Measurements from ENCODE around the gene STPG2. TPM values are rescaled to one million over a fixed set of nuclear protein-coding genes. Genes with fewer than 3 reads are reported as not detected.

Gene STPG2
- total and polyA plus RNA-seq, 4 donors, result 0.05 to 0.67 (median 0.28) TPM; not detected in 1

DNA sequence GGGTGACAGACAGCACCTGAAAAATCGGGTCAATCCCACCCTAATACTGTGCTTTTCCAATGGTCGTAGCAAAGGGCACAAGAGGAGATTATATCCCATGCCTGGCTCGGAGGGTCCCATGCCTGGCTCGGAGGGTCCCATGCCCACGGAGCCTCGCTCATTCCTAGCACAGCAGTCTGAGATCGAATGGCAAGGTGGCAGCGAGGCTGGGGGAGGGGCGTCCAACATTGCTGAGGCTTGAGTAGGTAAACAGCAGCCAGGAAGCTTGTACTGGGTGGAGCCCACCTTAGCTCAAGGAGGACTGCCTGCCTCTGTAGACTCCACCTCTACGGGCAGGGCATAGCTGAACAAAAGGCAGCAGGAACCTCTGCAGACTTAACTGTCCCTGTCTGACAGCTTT is 365.1 kb downstream of the STPG2 start (continued):
- TF ChIP-seq SP1 (IDR thresholded peaks at IDR 0.05) (no peak), FOXA1 (IDR thresholded peaks at IDR 0.05) (no peak), FOXA2 (IDR thresholded peaks at IDR 0.05) (no peak)

DNA sequence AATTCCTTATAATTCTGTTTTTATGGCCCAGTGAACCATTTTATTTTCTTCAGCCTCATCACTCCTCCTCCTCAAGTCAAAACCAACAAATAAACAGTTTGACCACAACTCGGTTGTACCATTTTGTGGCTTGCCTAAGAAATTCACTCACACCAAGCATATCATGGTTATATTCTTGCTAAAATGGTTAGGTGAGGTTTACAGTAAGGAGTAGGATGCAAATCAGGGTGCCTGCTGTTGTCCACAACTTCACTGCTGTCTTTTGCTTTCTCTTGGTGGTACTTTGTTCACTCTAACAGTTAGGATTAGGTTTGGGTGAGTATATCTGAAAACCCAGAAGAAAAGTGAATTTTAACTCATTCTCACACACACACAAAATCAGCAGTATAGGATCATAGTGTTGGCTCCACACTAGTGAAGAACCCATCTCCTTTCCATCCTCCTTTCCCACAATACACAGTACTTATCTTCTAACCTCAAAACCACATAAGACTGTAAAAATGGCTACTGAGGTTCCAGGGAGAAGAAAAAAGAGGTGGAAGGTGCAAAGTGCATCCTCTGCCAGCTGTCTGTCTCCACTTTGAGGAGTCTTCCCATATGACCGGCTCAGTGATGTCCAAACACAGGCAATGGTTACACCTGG is 368.8 kb downstream of the STPG2 start:
- WGBS, result 90% methylated on average over 2 of the region's 2 CpGs
- no peak overlapping the region for H3K27ac ChIP-seq (ENCODE audit: low read depth in 1 of 2, low read length in 2 of 2)
- H3K4me1 ChIP-seq (ENCODE audit: control insufficient read depth in 4 of 4, insufficient read depth in 4 of 4, low read length in 3 of 4), result no peaks in the 10 kb centered on the region
- TF ChIP-seq TAF1 (conservative IDR thresholded peaks at IDR 0.05) (no peak), JUND (IDR thresholded peaks at IDR 0.05) (no peak), HNF4A (conservative IDR thresholded peaks at IDR 0.05) (no peak), MAX (IDR thresholded peaks at IDR 0.05) (no peak), GABPA (IDR thresholded peaks at IDR 0.05 in 1 of 2, conservative IDR thresholded peaks at IDR 0.05 in 1 of 2) (no peak), CTCF (IDR thresholded peaks at IDR 0.05; ENCODE audit: low read depth, low read length, missing input control) (no peak), ZBTB33 (IDR thresholded peaks at IDR 0.05) (no peak), FOXA2 (IDR thresholded peaks at IDR 0.05) (no peak), FOXA1 (IDR thresholded peaks at IDR 0.05) (no peak), HNF4G (IDR thresholded peaks at IDR 0.05) (no peak), NR2F2 (IDR thresholded peaks at IDR 0.05) (no peak), RXRA (IDR thresholded peaks at IDR 0.05) (no peak), RAD21 (IDR thresholded peaks at IDR 0.05) (no peak), SP1 (IDR thresholded peaks at IDR 0.05) (no peak), YY1 (IDR thresholded peaks at IDR 0.05) (no peak), EGR1 (IDR thresholded peaks at IDR 0.05; ENCODE audit: low read depth in 2 of 2) (no peak)
- TF ChIP-seq, protein P1, sequence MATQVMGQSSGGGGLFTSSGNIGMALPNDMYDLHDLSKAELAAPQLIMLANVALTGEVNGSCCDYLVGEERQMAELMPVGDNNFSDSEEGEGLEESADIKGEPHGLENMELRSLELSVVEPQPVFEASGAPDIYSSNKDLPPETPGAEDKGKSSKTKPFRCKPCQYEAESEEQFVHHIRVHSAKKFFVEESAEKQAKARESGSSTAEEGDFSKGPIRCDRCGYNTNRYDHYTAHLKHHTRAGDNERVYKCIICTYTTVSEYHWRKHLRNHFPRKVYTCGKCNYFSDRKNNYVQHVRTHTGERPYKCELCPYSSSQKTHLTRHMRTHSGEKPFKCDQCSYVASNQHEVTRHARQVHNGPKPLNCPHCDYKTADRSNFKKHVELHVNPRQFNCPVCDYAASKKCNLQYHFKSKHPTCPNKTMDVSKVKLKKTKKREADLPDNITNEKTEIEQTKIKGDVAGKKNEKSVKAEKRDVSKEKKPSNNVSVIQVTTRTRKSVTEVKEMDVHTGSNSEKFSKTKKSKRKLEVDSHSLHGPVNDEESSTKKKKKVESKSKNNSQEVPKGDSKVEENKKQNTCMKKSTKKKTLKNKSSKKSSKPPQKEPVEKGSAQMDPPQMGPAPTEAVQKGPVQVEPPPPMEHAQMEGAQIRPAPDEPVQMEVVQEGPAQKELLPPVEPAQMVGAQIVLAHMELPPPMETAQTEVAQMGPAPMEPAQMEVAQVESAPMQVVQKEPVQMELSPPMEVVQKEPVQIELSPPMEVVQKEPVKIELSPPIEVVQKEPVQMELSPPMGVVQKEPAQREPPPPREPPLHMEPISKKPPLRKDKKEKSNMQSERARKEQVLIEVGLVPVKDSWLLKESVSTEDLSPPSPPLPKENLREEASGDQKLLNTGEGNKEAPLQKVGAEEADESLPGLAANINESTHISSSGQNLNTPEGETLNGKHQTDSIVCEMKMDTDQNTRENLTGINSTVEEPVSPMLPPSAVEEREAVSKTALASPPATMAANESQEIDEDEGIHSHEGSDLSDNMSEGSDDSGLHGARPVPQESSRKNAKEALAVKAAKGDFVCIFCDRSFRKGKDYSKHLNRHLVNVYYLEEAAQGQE (IDR thresholded peaks at IDR 0.05), result no peak
- TF ChIP-seq, protein P2, sequence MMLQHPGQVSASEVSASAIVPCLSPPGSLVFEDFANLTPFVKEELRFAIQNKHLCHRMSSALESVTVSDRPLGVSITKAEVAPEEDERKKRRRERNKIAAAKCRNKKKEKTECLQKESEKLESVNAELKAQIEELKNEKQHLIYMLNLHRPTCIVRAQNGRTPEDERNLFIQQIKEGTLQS (IDR thresholded peaks at IDR 0.05), result no peak
- no peaks in the 10 kb centered on the region for H3K36me3 ChIP-seq (ENCODE audit: control insufficient read depth in 4 of 4, insufficient read depth in 3 of 4, low read depth in 1 of 4, low read length in 3 of 4)
- no peak overlapping the region for H3K4me3 ChIP-seq (ENCODE audit: low read depth in 1 of 3, low read length in 3 of 3)
- no peak overlapping the region for H3K9ac ChIP-seq (ENCODE audit: low read depth in 1 of 2, low read length in 2 of 2)
- H3K27me3 ChIP-seq (ENCODE audit: control insufficient read depth in 4 of 4, insufficient read depth in 4 of 4, low read length in 3 of 4), result no peaks in the 10 kb centered on the region
- no peak for DNase-seq (ENCODE audit: low spot score)
- no peaks in the 10 kb centered on the region for H3K9me3 ChIP-seq (ENCODE audit: control insufficient read depth in 4 of 4, low read length in 3 of 4)

Data from liver (tissue), 9 donors.